ENCODE measurements around the gene NMS. TPM values are rescaled to one million over a fixed set of nuclear protein-coding genes. Genes with fewer than 3 reads are reported as not detected.

NMS gene, protein sequence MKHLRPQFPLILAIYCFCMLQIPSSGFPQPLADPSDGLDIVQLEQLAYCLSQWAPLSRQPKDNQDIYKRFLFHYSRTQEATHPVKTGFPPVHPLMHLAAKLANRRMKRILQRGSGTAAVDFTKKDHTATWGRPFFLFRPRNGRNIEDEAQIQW
- not detected for total RNA-seq

DNA sequence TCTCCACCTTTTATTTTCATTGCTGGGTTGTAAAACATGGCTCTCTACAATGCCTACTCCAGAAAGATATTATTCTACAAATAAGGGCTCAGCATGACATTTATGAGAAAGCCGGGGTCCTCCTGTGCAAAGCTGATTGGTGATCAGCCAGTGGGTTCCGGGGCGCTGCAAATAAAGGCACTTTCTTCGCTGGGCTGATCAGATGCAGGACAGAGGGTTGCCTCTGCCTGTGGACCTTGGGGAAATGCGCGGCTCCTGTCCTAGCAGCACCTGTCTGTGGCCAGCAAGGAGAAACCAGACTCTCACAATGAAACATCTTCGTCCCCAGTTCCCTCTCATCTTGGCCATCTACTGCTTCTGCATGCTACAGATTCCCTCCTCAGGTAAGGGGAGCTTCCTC, at the start of gene NMS:
Gene NMS, plus strand, starts transcription at position 301 of the 400 bp plus-strand sequence. Its CDS starts 7 bp downstream, at position 308.
- intact Hi-C loops (cut with DNase I): no loop called here
- no peaks in the 10 kb centered on the region for H3K9me3 ChIP-seq
- TF ChIP-seq, protein P1, sequence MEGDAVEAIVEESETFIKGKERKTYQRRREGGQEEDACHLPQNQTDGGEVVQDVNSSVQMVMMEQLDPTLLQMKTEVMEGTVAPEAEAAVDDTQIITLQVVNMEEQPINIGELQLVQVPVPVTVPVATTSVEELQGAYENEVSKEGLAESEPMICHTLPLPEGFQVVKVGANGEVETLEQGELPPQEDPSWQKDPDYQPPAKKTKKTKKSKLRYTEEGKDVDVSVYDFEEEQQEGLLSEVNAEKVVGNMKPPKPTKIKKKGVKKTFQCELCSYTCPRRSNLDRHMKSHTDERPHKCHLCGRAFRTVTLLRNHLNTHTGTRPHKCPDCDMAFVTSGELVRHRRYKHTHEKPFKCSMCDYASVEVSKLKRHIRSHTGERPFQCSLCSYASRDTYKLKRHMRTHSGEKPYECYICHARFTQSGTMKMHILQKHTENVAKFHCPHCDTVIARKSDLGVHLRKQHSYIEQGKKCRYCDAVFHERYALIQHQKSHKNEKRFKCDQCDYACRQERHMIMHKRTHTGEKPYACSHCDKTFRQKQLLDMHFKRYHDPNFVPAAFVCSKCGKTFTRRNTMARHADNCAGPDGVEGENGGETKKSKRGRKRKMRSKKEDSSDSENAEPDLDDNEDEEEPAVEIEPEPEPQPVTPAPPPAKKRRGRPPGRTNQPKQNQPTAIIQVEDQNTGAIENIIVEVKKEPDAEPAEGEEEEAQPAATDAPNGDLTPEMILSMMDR (IDR thresholded peaks at IDR 0.05): no peak
- TF ChIP-seq POLR2A (IDR thresholded peaks at IDR 0.05): no peak
- no peak for TF ChIP-seq POLR2AphosphoS5 (IDR thresholded peaks at IDR 0.05)
- H3K27ac ChIP-seq: no peak within 1 kb of the TSS
- no peaks in the 10 kb centered on the region for H3K27me3 ChIP-seq (replicated peaks; ENCODE audit: insufficient read depth)
- no peak for DNase-seq (ENCODE audit: low spot score)
- H3K4me3 ChIP-seq: no peak within 1 kb of the TSS
- WGBS: 84% methylated on average over 7 of the region's 7 CpGs
- no peaks in the 10 kb centered on the region for H3K36me3 ChIP-seq
- H3K4me1 ChIP-seq (replicated peaks): no peaks in the 10 kb centered on the region

DNA sequence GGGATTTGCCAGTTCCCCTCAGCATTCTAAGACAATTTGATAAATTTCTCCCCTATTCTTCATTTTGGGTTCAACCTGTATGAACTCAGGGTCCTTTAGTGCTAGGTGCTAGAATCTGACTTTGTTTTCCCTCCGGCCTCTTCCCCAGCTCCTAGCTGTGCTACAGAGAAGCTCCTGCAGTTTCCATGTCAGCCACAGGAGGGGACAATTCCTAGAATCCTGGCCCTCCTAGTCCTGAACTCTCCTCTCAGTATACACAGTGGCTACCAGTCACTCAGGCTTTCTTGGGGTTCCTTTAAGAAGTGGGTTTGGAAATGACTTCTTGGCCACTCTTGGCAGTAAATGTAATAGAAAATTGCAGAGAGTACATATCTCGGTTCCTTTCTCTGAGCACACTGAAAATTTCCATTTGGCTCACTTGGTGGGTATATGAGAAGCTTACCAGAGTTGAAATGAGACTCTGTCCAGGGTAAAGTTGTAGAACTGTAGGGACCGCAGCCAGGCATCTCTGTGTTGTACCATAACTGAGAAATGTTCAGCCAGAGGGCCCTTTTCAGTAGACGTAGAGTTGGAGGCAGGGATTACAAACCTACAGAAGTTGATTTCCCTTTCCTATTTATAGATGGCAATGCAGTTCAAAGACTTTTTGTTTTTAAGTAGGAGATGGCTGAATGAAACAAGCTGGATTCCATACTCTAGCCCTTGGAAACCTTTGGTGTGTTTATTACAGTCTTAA, 47.8 kb upstream of the NMS start:
- WGBS: 82% methylated on average over 4 of the region's 4 CpGs
- intact Hi-C loops (cut with DNase I): loop anchor here (10.0 kb wide), 1 partner anchor 562 kb away; no protein-coding TSS in a partner anchor
- Histone ChIP-seq H3K4me1 (replicated peaks) (no peaks in the 10 kb centered on the region), H3K9me3 (no peaks in the 10 kb centered on the region), H3K4me3 (no peak overlapping the region), H3K27ac (no peak overlapping the region), H3K27me3 (replicated peaks; ENCODE audit: insufficient read depth) (no peaks in the 10 kb centered on the region), H3K36me3 (no peaks in the 10 kb centered on the region)
- TF ChIP-seq POLR2A (IDR thresholded peaks at IDR 0.05): no peak
- TF ChIP-seq, protein P1 (IDR thresholded peaks at IDR 0.05): peak in 2 of 4 experiments; percentile 14 to 17
- no peak for DNase-seq (ENCODE audit: low spot score)

DNA sequence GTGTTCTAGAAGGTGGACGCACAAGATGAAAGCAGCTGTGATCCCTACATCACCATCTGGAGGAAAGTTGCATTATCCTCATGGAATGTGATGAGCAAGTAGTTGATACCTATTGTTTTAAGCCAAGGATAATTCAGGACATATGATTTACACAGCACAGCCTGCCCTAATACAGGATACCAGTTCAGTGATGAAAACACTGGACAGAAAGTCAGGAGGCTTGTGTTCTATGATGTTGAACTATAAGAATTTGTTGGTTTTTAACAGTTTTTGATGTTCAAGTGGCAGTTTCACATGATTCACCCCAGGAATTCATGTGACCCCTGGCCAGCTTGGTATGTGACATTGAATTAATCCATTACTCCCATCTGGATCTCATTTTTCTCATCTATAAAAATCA, 46.7 kb upstream of the NMS start:
- H3K27ac ChIP-seq: no peak overlapping the region
- H3K4me1 ChIP-seq (replicated peaks): no peaks in the 10 kb centered on the region
- no peaks in the 10 kb centered on the region for H3K36me3 ChIP-seq
- no peak overlapping the region for H3K4me3 ChIP-seq
- H3K27me3 ChIP-seq (replicated peaks; ENCODE audit: insufficient read depth): no peaks in the 10 kb centered on the region
- no peaks in the 10 kb centered on the region for H3K9me3 ChIP-seq
- 62% methylated on average over 1 of the region's 1 CpG for WGBS
- no peak for TF ChIP-seq POLR2AphosphoS5 (IDR thresholded peaks at IDR 0.05)
- TF ChIP-seq, protein P1 (IDR thresholded peaks at IDR 0.05): no peak
- no peak for TF ChIP-seq POLR2A (IDR thresholded peaks at IDR 0.05)
- intact Hi-C loops (cut with DNase I): loop anchor here (10.0 kb wide), 1 partner anchor 561 kb away; no protein-coding TSS in a partner anchor
- DNase-seq (ENCODE audit: low spot score): no peak

DNA sequence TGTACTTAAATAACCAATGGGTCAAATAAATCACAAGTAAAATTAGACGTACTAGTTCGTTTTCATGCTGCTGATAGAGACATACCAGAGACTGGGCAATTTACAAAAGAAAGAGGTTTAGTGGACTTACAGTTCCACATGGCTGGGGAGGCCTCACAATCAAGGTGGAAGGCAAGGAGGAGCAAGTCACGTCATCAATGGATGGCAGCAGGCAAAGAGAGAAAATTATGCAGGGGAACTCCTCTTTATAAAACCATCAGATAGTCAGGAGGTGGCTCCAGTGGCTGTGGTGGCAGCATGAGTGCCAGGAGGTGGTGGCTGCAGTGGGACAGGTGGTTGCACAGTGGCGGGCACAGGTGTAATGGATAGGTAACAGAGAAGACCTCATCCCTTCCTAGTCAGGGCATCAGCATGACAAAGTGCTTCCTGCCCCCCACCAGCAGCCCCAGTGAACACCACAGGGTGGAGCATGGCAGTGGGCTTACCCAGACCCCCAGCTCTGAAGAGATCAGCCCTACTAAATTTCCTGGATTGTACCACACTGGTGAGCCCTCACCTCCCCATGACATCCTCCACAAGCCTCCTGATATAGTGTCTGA, 45.9 kb upstream of the NMS start:
- H3K9me3 ChIP-seq: no peaks in the 10 kb centered on the region
- intact Hi-C loops (cut with DNase I): loop anchor here (10.0 kb wide), 1 partner anchor 560 kb away; no protein-coding TSS in a partner anchor
- no peak for DNase-seq (ENCODE audit: low spot score)
- no peak overlapping the region for H3K4me3 ChIP-seq
- WGBS: 83% methylated on average over 4 of the region's 4 CpGs
- H3K27ac ChIP-seq: no peak overlapping the region
- no peaks in the 10 kb centered on the region for H3K4me1 ChIP-seq (replicated peaks)
- H3K27me3 ChIP-seq (replicated peaks; ENCODE audit: insufficient read depth): no peaks in the 10 kb centered on the region
- TF ChIP-seq, protein P1 (IDR thresholded peaks at IDR 0.05): no peak
- TF ChIP-seq POLR2AphosphoS5 (IDR thresholded peaks at IDR 0.05) (no peak), POLR2A (IDR thresholded peaks at IDR 0.05) (no peak)
- H3K36me3 ChIP-seq: no peaks in the 10 kb centered on the region

Data from prostate gland (tissue), 2 donors.